ENCODE data around the gene SP2. TPM values are rescaled to one million over a fixed set of nuclear protein-coding genes. Genes with fewer than 3 reads are reported as not detected.
A peak's percentile ranks its signal among the peaks of the same experiment; 100 is the strongest.

SP2 gene
- total and polyA plus RNA-seq, 2 of the 8 experiments (the other 6 are each of a cell fraction or from before 2014, with no cell fraction given): 5.6 to 13.8 TPM

DNA sequence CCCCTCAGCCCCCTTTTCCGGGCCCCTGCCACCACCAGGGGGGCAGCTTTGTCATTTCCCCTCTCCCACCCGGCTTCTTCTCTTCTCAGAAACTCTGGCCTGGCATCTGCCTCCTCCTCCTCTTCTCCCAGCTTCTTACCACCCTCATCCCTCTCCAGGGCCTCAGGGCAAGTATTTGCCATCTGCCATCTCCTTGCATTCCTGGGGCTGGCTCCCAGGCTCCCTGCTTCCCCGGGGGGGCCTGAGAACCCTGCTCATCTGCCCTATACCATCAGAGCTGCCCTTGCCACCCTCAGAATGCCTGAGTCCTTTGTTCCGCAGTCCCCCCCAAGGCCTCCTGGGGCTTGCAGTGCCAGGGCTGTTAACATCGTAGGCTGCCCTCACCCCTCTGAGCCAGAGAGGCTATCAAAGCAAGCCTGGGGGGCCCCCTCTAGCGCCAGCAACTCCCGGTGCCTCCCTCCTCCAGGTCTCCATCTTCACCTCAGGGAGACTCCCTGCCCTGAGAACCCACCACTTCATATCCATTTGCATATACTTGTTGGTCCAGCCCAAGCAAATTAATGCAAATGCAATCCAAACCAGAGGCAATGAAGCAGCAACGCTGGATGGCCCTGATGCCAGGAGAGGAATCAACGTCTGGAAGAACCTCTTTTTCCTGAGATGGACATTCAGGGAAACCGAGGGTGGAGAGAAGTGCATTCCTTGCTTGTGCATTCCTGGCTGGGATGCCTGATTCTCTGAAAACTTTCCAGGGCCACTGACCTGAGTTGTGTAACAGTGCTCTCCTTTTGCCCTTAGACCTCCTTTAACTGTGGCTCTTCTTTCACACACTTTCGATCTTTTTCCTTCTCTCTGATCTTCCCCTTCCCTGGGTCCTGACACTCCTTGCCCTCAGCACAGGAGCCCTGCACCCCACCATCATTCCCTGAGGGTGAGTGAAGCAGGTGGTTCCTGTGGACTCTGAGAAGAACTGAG lies 20.7 kb upstream of the SP2 start:
- peak overlapping the region; percentile 61; the same call in 1 of the 2 replicates for H2BK20ac ChIP-seq (ENCODE audit: low read length)
- DNase-seq (ENCODE audit: low read depth in 1 of 2, low spot score in 2 of 2) (no peak), FAIRE-seq (no peak)
- H2AK5ac ChIP-seq (ENCODE audit: low read depth, low read length): peak overlapping the region; percentile 56; the same call in 1 of the 2 replicates
- H2AFZ ChIP-seq (ENCODE audit: low read length): no peak overlapping the region
- peak overlapping the region; percentile 12 for H2BK15ac ChIP-seq (ENCODE audit: low read length)
- no peaks in the 10 kb centered on the region for H3K36me3 ChIP-seq (ENCODE audit: control insufficient read depth in 2 of 4, insufficient read depth in 4 of 4, low read length in 3 of 4)
- no peaks in the 10 kb centered on the region for H3K79me2 ChIP-seq (ENCODE audit: control insufficient read depth in 1 of 2, insufficient read depth in 2 of 2, low read length in 2 of 2)
- H3K23ac ChIP-seq (ENCODE audit: insufficient read length): no peak overlapping the region
- H2BK5ac ChIP-seq (ENCODE audit: low read depth, low read length): no peak overlapping the region
- no peak overlapping the region for H3K4ac ChIP-seq (replicated peaks; ENCODE audit: insufficient read length, low read depth, low read length)
- H2BK120ac ChIP-seq (replicated peaks; ENCODE audit: low read depth, low read length): no peak overlapping the region
- no peak overlapping the region for H3K14ac ChIP-seq (ENCODE audit: insufficient read length)
- H3K9me3 ChIP-seq (ENCODE audit: insufficient read depth in 2 of 2, low read depth in 1 of 2, low read length in 1 of 2): no peaks in the 10 kb centered on the region
- no peak overlapping the region for H3K56ac ChIP-seq (replicated peaks; ENCODE audit: insufficient read length, low read depth, low read length)
- H3K4me2 ChIP-seq (ENCODE audit: insufficient read depth in 1 of 2, low read depth in 2 of 2, low read length in 2 of 2): peak overlapping the region in 1 of 2 experiments; percentile 6; a peak in 2 of 4 replicates
- H3K23me2 ChIP-seq (ENCODE audit: low read depth, low read length): peaks cover 4% of the 10 kb centered on the region; the same call in 1 of the 2 replicates
- no peak overlapping the region for H3K27ac ChIP-seq (ENCODE audit: low read depth, low read length)
- WGBS, 2 experiments (ENCODE audit: extremely low coverage in 1 of 2, insufficient coverage in 1 of 2, insufficient read length in 1 of 2, insufficient replicate concordance in 2 of 2, low coverage in 1 of 2, low lambda C conversion rate in 2 of 2, missing lambda C conversion rate in 1 of 2): 64% methylated on average over 11 of the region's 11 CpGs; no CpG with 5 or more reads in 1 of the 2 experiments
- 0 out of 2 replicates have a peak overlapping the region, but pooled peaks have one; percentile 33 for H2BK12ac ChIP-seq (ENCODE audit: low read depth, low read length)
- H3K4me3 ChIP-seq (ENCODE audit: extremely low read depth in 1 of 4, insufficient read depth in 2 of 4, low read depth in 3 of 4, low read length in 4 of 4): no peak overlapping the region
- no peak overlapping the region for H4K5ac ChIP-seq (ENCODE audit: insufficient read length, low read depth, low read length)
- CTCF ChIA-PET (ENCODE audit: partially characterized antibody): interaction anchor here (0.6 to 10.7 kb wide), 10 partner anchors 9 to 216 kb away, joined by 3 to 257 read pairs (median 3); partner anchors contain the start of genes SCRN2 and SP6
- H3K27me3 ChIP-seq (replicated peaks in 1 of 4; ENCODE audit: control insufficient read depth in 3 of 4, extremely low read depth in 1 of 4, insufficient read depth in 3 of 4, low read length in 3 of 4): peaks cover 3 to 21% (median 16%) of the 10 kb centered on the region in 4 experiments; a peak in 5 of 7 replicates
- no peaks in the 10 kb centered on the region for H3K79me1 ChIP-seq (ENCODE audit: low read depth, low read length)
- H3K9ac ChIP-seq (replicated peaks in 1 of 4; ENCODE audit: extremely low read depth in 1 of 4, low read depth in 3 of 4, low read length in 3 of 4): no peak overlapping the region
- H3K4me1 ChIP-seq (replicated peaks in 1 of 4; ENCODE audit: control insufficient read depth in 3 of 4, insufficient read depth in 4 of 4, low read length in 3 of 4): peaks cover 16 to 44% (median 27%) of the 10 kb centered on the region in 4 experiments
- no peak overlapping the region for H4K8ac ChIP-seq (ENCODE audit: extremely low read depth, insufficient read depth, low read length)
- H4K20me1 ChIP-seq (replicated peaks in 1 of 2; ENCODE audit: control insufficient read depth in 1 of 2, insufficient read depth in 2 of 2, low read length in 2 of 2): no peaks in the 10 kb centered on the region
- POLR2A ChIA-PET (ENCODE audit: partially characterized antibody): interaction anchor here (0.7 to 3.6 kb wide), 6 partner anchors 7 to 28 kb away, joined by 3 to 17 read pairs (median 4); partner anchors contain the start of gene SP6
- no peak overlapping the region; the same call in 1 of the 2 replicates for H3K18ac ChIP-seq (ENCODE audit: extremely low read depth, low read length)
- no peak overlapping the region for H4K91ac ChIP-seq (replicated peaks; ENCODE audit: insufficient read length, low read length)
- no peak for TF ChIP-seq NRF1 (IDR thresholded peaks at IDR 0.05; ENCODE audit: low read depth, low read length)
- TF ChIP-seq CBX5 (IDR thresholded peaks at IDR 0.05; ENCODE audit: low read depth, low read length): no peak
- no peak for TF ChIP-seq TEAD4 (IDR thresholded peaks at IDR 0.05; ENCODE audit: low read depth, low read length)
- no peak for TF ChIP-seq ASH2L (IDR thresholded peaks at IDR 0.05; ENCODE audit: low read length)
- no peak for TF ChIP-seq SP2 (IDR thresholded peaks at IDR 0.05; ENCODE audit: low read length)
- TF ChIP-seq JUND (IDR thresholded peaks at IDR 0.05; ENCODE audit: low read length): no peak
- TF ChIP-seq POLR2AphosphoS5 (IDR thresholded peaks at IDR 0.05; ENCODE audit: low read depth, low read length): no peak
- TF ChIP-seq RAD21 (IDR thresholded peaks at IDR 0.05 in 1 of 2, conservative IDR thresholded peaks at IDR 0.05 in 1 of 2; ENCODE audit: low read depth in 2 of 2, low read length in 2 of 2): no peak
- TF ChIP-seq TCF12 (IDR thresholded peaks at IDR 0.05; ENCODE audit: low read depth, low read length): no peak
- TF ChIP-seq EZH2 (IDR thresholded peaks at IDR 0.05; ENCODE audit: low read depth, low read length, severe bottlenecking): no peak
- TF ChIP-seq CHD1 (IDR thresholded peaks at IDR 0.05; ENCODE audit: low read depth, low read length): no peak
- TF ChIP-seq SP4 (IDR thresholded peaks at IDR 0.05; ENCODE audit: low read length): no peak
